ENCODE results near the gene PHF19.

DNA sequence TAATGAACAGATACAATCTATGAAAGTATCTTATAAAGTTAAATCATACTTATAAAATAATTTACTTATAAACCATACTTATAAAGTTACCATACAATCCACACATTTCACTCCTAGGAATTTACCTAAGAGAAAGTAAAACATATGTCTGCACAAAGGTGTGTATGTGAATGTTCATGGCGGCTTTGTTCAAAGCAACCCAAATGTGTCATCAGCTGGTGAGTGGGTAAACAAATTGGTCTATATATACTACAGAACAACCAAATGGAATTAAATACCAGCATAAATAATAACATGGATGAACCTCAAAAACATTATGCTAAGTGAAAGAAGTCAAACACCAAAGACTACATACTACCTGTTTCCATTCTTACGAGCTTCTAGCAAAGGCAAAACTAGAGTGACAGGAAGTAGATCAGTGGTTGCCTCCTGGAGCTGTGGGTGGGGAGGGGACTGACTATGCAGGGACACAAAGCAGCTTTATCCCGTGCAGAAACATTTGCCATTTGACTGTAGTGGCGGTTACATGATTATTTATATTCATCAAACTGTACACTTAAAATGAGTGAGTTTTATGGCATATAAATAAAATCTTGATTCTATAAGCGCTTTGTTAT, 39.0 kb upstream of the PHF19 start:
- no peak for TF ChIP-seq POLR2A (IDR thresholded peaks at IDR 0.05)
- no peak for TF ChIP-seq CTCF (IDR thresholded peaks at IDR 0.05)

All from right lobe of liver (tissue), 4 donors.